OCI-LY3 (cell line): ENCODE data around the gene EXOC3L2.

Experiments
- CTCF ChIP-seq: fragments of 200-600, 300-600 bp; sonication (generic); IDR thresholded peaks from 2 replicates; pipeline ENCODE4 v1.5.1; 2014; ENCODE audit warnings: antibody characterized with exemption, low read length, low read depth
- EZH2phosphoT487 ChIP-seq: fragments of 200-600 bp; shearing (Covaris generic); IDR thresholded peaks from 2 replicates; pipeline ENCODE4 v1.6.1; 2018; ENCODE audit warnings: antibody characterized with exemption, mixed run types, low read depth

DNA sequence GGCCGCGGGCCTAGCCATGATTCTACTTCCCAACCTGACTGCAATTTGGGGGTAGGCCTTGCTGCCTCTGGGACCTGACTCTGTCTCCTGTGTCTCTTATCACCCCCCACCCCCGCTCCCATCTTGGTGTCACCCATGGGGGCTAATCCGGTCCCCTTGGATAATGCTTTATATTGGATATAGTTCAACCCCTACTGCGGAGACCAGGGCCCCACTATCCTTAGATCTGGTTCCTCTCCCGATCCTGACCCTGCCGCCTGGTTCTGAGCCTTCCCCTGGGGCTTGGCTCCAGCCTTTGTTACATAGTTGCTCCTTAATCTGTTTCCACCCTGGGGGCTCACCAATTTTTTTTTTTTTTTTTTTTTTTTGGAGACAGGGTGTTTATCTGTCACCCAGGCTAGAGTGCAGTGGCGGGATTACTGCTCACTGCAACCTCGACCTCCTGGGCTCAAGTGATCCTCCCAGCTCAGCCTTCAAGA, 65.3 kb downstream of the EXOC3L2 start:
- TF ChIP-seq EZH2phosphoT487 (no peak), CTCF (no peak)
